GM19193 (cell line): Measurements from ENCODE around the gene LRRTM2.

ENCODE experiments used
- POLR2A ChIP-seq: IDR thresholded peaks from 4 replicates; pipeline ENCODE4 v1.6.1; 2011; ENCODE audit not compliant: insufficient read depth, insufficient read length; ENCODE audit errors: extremely low read depth

The LRRTM2 gene

GRCh38 chr5:138867011-138867410 is 8.1 kb downstream of the LRRTM2 start:
- TF ChIP-seq POLR2A: no peak

GRCh38 chr5:138853132-138853531 is 22.0 kb downstream of the LRRTM2 start:
- no peak for TF ChIP-seq POLR2A

- no peak for TF ChIP-seq POLR2A
Measured at GRCh38 chr5:138850865-138851435, 24.2 kb downstream of the LRRTM2 start.

GRCh38 chr5:138849882-138850281 is 25.3 kb downstream of the LRRTM2 start:
- no peak for TF ChIP-seq POLR2A

GRCh38 chr5:138849439-138849838 is 25.7 kb downstream of the LRRTM2 start:
- TF ChIP-seq POLR2A: no peak

- TF ChIP-seq POLR2A: no peak
Measured at GRCh38 chr5:138844812-138845513, 30.2 kb downstream of the LRRTM2 start.

- TF ChIP-seq POLR2A: no peak
Measured at GRCh38 chr5:138844125-138844461, 31.0 kb downstream of the LRRTM2 start.

- no peak for TF ChIP-seq POLR2A
Measured at GRCh38 chr5:138843316-138844124, 31.6 kb downstream of the LRRTM2 start.

- TF ChIP-seq POLR2A: no peak
Measured at GRCh38 chr5:138841531-138841930, 33.6 kb downstream of the LRRTM2 start.

GRCh38 chr5:138840103-138840502 is 35.0 kb downstream of the LRRTM2 start:
- no peak for TF ChIP-seq POLR2A

GRCh38 chr5:138837160-138837559 is 38.0 kb downstream of the LRRTM2 start:
- no peak for TF ChIP-seq POLR2A

- TF ChIP-seq POLR2A: no peak
Measured at GRCh38 chr5:138833726-138834480, 41.2 kb downstream of the LRRTM2 start.

- no peak for TF ChIP-seq POLR2A
Measured at GRCh38 chr5:138833080-138833479, 42.1 kb downstream of the LRRTM2 start.

GRCh38 chr5:138832218-138832617 is 42.9 kb downstream of the LRRTM2 start:
- no peak for TF ChIP-seq POLR2A

GRCh38 chr5:138831703-138832102 is 43.4 kb downstream of the LRRTM2 start:
- TF ChIP-seq POLR2A: no peak

GRCh38 chr5:138829341-138829740 is 45.8 kb downstream of the LRRTM2 start:
- TF ChIP-seq POLR2A: no peak

- no peak for TF ChIP-seq POLR2A
Measured at GRCh38 chr5:138828556-138828955, 46.6 kb downstream of the LRRTM2 start.
